GM19372 (cell line): Measurements from ENCODE around the gene PDZD7.
A peak's percentile ranks its signal among the peaks of the same experiment; 100 is the strongest.

Source experiments
- ATAC-seq: cut with Tn5 transposase; IDR thresholded peaks from one replicate; pipeline ENCODE4 v1.9.1; 2021; ENCODE audit warnings: mild to moderate bottlenecking, low read depth, moderate library complexity; ENCODE audit not compliant: unreplicated experiment

PDZD7 gene

GRCh38 chr10:101031128-101031795, at the start of gene PDZD7, which contains the start of gene SFXN3:
TSS of gene PDZD7 (minus strand) at chr10:101031129. CDS start at chr10:101030219, 910 bp downstream.
TSS of gene SFXN3 (plus strand) at chr10:101031234. CDS start at chr10:101034695, 3,461 bp downstream.
- ATAC-seq, result peak; percentile 89

GRCh38 chr10:101079874-101080273, 48.9 kb upstream of the PDZD7 start:
- ATAC-seq, result no peak

GRCh38 chr10:101076630-101077029, 45.7 kb upstream of the PDZD7 start:
- ATAC-seq, result no peak

- ATAC-seq, result no peak
Measured at GRCh38 chr10:101075775-101076174, 44.8 kb upstream of the PDZD7 start.

- ATAC-seq, result no peak
Measured at GRCh38 chr10:101073631-101074030, 42.7 kb upstream of the PDZD7 start.

GRCh38 chr10:101072923-101073322, 42.0 kb upstream of the PDZD7 start:
- ATAC-seq, result no peak

- ATAC-seq, result no peak
Measured at GRCh38 chr10:101071885-101072433, 41.0 kb upstream of the PDZD7 start.

GRCh38 chr10:101071267-101071884, 40.4 kb upstream of the PDZD7 start:
- no peak for ATAC-seq

- no peak for ATAC-seq
Measured at GRCh38 chr10:101070098-101070497, 39.2 kb upstream of the PDZD7 start.

- no peak for ATAC-seq
Measured at GRCh38 chr10:101069441-101069840, 38.5 kb upstream of the PDZD7 start.

- ATAC-seq, result no peak
Measured at GRCh38 chr10:101067356-101068083, 36.6 kb upstream of the PDZD7 start.

- no peak for ATAC-seq
Measured at GRCh38 chr10:101066896-101067355, 36.0 kb upstream of the PDZD7 start.

- ATAC-seq, result no peak
Measured at GRCh38 chr10:101066146-101066895, 35.4 kb upstream of the PDZD7 start.

- ATAC-seq, result no peak
Measured at GRCh38 chr10:101065481-101066145, 34.7 kb upstream of the PDZD7 start.

- no peak for ATAC-seq
Measured at GRCh38 chr10:101064415-101065030, 33.6 kb upstream of the PDZD7 start.

GRCh38 chr10:101063548-101064414, 32.9 kb upstream of the PDZD7 start:
- no peak for ATAC-seq

GRCh38 chr10:101063050-101063525, 32.2 kb upstream of the PDZD7 start:
- no peak for ATAC-seq
